GM21515 (cell line): Measurements from ENCODE around the gene ADPRHL1.
"Not testable (repeated sequence)": the region's sequence is repeated elsewhere in the genome, so short reads cannot be mapped to it uniquely, and the experiment has no call there.

Experiments used
- ATAC-seq: cut with Tn5 transposase; IDR thresholded peaks from one replicate; pipeline ENCODE4 v1.9.1; 2021; ENCODE audit not compliant: unreplicated experiment

Gene ADPRHL1

DNA sequence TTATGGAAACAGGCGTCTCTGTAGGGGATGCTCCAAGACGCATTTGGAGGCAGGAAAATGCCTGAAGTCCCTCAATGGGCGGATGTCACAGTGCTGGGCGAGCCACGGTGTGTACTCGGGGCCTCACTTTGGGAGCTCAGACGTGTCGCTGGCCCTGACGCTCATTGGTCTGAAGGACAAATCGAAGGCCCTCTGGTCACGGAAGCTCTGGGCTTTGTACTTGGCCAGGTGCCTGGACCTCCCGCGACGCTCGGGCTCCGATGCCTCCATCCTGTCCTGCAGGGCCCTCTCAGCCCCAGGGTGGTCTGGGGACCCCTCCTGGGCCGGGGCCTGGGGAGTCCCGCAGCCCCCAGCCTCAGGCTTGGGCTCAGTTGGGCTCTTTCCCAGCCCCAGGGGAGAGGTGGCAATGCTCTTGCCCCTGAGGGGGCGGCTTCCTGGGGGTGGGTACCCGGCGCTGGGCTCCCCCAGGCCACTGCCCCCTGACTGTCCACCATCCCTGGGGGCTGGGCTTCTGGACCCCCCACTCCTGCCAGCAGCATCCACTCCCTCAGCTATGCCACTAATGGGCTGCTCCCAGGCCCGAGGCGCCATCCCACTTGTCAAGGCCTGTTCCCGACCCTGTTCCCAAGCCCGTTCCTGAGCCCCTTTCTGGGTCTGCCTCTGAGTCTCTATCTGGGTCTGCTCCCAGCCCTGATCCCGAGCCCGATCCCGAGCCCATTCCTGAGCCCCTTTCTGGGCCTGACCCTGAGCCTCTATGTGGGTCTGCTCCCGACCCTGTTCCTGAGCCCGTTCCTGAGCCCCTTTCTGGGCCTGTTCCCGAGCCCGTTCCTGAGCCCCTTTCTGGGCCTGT lies 49.8 kb downstream of the ADPRHL1 start:
- ATAC-seq, result no peak

DNA sequence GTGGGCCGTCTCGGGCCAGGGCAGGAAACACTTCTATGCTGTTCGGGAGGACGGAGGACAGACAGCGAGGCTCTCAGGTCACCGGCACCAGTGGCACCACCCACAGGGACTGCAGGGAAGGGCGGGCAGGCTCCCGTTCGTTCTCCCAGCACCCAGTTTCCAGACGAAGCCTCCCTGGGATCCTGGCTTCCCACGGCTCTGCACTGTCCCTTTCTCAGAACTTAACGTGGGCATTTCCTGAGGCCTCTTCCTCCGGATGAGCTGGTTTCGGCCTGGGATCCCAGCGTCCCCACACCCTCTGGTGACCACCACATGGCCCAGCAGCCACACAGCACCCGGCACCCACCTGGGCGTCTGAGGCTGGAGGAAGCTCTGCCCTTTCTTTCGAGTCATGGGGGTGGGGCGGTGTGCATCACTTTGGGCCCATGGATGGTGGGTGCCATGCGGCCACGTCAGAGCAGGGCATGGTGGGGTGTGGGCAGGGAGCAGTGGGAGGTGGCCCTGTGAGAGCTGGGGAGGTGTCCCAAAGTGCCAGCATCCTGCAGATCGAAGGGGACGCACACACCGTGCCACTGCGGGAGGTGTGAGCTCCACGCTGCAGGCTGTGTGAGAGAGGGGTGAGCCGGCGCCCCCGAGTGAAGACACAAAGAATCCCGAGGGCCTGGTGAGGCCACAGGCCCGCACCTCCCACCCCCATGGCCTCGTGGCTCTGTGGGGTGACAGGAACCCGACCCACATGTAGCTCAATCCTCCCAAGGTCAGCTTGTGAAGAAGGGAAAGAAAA lies 50.6 kb downstream of the ADPRHL1 start:
- ATAC-seq, result no peak

DNA sequence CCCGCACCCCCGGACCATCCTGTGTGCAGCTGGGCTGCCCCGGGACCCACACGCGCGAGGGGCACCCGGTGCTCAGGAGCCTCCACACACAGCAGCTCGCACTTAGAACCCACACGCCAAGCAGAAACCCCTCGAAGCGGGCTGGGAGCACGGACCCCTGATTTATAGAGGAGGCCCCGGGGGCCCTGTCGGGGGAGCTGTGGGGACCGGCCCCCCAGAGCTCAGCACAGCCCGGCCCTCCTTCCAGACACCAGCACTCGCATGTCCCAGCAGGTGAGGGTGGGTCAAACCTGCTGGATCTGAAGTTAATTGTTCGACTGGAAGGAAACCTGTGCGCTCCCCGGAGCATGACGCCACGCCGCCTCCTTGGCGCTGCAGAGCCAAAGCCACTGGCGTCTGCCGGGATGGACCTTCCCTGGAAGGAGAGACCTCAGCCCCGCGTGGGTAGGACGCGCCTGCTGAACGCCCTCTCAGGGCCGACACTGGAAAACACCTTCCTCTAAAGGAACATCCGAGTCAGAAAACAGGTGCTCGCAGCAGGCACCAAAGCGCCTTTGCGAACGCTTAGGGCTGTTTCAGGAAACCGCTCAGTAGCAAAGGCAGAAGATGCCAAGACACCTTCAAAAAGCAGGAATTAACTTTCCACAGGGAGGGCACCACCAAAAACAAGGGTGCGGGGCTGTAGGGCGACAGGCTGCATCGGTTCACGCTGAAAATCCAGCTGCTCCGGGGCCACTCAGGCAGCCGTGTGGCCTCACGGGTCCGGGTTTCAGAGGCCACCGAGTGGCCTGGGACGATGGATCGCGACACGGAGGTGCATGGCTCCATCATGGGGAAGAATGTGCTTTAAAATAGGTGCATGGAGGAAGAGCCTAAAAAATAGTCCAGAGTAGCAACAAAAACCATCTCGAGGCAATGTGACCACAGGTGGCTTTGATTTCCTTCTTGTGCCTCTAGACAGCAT lies 51.6 kb downstream of the ADPRHL1 start:
- ATAC-seq, result no peak

DNA sequence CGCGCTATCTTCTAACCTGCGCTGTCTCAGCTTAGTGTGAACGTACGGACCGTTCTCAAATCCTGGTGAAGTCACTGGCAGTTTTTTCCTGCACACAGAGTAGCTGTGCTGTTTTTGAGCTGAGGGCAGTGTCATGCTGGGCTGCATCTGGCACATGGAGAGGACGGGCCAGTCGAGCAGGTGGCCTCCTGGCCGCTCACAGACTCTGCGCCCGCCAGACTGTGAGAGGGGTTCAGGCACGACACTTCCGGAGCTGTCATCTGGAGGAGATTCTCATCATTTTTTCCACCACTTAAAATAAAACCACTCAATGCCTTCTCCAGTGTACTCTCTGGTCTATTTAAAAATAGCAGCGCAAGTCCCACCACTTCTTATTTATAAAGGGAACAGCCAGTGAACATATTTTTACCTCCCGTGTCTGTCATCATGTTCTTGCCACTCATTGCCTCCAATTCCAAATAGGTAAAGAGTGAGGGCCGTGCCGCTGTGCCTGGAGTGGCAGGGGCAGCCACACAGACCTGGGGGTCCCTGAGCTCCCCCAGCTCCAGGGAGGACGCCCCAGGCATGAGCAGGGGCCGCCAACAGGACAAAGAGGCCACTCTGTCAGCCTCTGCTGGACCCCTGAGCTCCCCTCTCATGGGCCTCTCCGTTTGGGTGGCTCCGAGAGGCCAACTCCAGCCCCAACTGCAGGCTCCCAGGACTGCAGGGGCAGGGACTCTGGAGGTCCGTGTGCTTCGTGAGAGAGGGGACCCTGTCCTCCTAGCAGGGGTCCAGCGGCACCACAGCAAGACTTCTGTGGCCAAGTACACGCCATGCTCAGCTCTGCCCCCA lies 52.5 kb downstream of the ADPRHL1 start:
- ATAC-seq, result no peak

DNA sequence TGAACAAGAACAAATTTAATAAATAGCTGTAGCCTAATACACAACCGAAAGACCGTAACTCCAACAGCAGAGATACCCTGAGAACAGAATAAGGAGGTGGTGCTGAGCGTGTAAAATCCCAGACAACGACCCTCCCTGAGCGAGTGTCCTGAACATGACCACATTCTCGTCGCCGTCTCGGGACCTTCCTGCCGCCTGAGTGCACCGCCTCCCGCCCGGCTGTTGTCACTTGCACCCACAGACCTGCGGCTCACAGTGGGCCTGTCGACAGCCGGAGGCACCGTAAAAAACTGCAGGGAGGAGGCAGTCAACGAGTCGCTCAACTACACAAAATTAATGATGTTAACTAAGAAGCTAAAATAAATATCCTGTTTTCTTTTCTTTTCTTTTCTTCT lies 53.5 kb downstream of the ADPRHL1 start:
- no peak for ATAC-seq

DNA sequence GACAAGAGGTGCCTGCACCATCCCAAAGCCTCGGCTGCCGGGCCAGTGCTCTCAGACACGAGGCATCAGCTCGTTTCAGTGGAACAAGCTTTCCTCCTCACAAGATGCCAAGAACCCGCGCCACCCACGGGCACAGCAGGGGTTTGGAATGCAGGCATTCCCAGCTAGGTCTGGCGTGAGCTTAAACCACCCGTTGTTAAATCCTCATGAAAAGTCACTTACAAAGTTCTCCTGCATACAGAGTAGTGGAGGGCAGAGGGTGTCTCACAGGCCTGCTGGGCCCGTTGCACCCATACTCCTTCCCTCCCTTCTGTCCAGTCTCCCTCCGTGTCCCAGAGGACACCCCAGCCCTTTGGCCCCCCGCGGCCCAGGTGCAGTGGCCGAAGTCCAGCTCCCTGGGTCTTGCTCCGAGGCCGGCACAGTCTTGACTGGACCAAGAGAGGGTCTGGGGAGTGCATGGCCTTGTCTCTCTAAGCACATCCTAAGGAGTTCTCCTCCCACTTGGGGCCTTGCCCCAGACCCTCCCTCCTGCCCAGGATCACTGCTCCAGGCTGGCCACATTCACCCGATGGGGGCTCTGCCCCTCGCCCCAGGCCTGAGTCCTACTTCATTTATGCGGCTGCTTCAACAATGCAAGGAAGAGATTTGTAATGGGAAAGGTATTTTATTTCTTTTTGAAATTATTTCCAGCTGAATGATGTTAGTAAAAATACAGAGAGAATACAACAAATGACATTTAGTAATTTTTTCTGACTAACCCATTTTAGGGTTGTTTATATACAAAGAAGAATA lies 54.1 kb downstream of the ADPRHL1 start:
- no peak for ATAC-seq

DNA sequence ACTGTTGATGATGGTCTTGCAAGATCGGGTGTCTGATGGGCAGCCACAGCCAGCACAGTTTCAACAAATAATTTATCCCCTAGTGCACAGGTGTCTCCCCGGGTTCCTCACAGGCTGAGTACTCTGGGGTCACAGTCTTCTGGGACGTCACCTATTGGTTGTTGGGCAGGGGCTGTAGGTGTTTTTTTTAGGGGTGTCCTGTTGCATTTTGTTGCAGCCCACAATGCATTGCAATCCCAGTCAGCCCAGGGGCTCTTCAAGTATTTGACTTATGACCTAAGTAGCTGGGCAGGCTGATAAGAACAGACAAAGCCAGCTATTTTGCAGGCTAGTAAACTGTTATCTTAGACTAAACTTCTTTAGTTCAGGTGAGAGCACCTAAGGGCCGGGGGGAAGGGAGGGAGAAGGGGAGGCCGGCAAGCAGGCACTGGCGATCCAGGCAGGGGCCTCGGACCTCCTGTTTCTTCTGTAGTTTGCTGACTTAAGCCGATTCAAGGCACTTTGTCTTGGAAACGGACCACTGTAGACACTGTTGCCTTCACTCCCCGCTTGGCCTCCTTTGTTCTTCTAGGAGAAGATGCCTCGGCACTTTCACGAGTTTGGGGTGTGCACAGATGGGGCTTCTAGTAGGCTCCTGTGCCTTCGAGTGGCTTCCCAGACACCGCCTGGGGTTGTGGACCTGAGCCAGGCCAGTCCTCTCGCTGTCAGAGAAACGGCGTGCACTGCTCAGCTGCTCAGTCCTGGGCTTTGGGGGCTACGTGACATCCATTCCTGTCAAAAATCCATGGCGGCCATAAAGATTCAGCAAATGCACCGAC lies 55.5 kb downstream of the ADPRHL1 start:
- no peak for ATAC-seq

DNA sequence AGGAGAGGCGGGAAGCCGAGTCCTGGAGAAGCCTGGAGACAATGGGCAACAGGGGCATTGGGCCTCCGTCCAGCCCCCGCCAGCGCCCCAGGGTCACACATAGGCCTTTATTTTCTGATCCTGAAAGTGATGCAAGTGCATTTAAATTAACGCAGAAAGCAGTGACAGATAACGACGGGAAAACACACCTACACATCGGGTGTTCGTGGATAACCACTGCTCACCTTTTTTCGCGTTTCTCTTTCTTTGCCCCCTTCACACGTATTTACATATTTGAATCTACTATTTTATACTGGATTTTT lies 59.0 kb downstream of the ADPRHL1 start:
- ATAC-seq, result no peak

DNA sequence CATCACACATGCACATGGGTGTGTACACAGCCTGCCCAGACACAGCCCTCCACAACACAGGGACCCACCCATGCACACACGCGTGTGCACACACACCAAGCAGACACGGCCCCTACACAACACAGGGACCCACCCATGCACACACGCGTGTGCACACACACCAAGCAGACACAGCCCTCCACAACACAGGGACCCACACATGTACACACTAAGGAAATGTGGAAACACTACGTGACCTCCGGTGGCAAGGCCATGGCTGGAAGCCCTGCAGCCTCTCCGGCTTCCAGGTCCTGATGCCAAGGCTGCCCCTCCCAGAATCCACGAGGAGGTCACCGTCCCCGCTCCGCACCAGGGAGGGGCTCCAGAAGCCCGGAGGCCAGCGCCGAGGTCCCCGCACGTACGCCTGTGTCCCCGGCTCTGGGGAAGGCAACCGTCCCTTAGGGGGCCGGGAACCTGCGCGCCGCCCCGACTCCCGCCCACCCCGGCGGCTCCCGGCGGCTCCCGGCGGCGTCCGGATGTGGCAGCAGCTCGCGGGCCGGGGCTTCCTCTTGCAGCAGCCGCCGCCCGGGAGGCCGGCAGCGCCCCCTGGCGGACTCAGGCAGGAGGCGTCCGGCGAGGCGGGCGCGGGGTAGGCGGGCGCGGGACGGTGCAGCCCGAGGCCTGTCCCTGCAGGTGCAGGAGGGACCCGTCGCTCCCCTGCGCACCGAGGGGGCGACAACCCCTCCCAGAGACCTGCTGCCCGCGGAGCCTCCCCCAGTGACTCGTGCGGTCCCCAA lies 59.5 kb downstream of the ADPRHL1 start:
- ATAC-seq, result peak; percentile 94

DNA sequence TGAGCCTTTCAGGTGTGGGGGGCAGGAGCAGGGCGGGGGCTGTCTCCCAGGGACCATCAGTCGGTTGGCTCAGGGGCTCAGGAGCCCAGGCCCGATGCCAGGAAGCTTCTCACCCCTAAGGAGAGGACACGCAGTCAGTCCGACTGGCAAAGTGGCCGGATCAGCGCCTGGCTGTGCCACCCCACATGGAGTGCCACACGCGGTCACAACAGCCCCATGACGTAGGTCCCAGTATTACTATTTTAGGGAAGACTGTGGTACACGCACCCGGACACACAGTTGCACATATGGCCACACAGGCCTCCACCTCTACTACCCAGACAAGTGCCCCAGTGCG lies 60.1 kb downstream of the ADPRHL1 start:
- no peak for ATAC-seq

DNA sequence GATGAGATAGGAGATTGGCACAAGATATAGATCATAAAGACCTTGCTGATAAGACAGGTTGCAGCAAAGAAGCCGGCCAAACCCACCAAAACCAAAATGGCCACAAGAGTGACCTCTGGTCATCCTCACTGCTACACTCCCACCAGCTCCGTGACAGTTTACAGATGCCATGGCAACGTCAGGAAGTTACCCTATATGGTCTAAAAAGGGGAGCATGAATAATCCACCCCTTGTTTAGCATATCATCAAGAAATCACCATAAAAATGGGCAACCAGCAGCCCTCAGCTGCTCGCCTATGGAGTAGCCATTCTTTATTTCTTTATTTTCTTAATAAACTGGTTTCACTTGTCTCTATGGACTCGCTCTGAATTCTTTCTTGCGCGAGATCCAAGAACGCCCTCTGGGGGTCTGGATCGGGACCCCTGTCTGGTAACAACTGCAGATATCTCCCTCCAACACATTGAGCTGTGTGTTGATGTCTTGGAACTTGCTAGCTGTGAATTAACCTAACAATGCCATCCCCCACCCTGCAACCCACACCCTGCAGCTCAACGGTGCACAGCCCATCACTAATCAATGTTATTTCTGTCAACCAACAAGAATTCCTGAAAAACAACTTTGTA lies 62.3 kb downstream of the ADPRHL1 start:
- ATAC-seq, result no peak

DNA sequence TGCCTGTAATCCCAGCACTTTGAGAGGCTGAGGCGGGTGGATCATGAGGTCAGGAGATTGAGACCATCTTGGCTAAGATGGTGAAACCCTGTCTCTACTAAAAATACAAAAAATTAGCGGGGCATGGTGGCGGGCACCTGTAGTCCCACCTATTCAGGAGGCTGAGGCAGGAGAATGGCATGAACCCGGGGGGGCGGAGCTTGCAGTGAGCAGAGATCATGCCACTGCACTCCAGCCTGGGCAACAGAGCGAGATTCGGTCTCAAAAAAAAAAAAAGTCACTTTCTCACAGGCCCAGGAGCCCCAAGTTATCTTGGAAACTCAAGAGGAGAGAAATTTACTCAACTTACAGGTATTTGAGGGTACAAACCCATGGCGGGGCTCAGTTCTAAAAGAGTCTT lies 63.7 kb downstream of the ADPRHL1 start:
- not testable (repeated sequence) for ATAC-seq

DNA sequence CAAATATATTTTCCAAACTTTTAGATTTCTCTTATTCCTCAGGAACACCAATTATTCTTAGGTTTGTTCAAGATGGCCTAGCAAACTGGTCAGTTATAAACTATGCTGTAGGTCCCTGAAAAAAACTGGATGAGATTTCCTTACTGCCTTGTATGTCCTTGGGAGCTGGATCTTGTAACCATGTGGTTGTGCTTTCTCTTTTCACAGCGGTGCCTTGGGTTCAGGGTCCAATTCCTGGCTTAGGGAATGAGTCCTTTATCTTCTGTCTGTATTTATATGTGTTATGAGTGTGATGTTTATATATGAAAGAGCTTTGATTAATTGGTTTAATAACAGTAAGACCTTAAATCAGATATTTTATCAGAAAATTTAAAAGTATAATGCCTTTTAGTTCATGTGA lies 65.9 kb downstream of the ADPRHL1 start:
- ATAC-seq, result no peak

DNA sequence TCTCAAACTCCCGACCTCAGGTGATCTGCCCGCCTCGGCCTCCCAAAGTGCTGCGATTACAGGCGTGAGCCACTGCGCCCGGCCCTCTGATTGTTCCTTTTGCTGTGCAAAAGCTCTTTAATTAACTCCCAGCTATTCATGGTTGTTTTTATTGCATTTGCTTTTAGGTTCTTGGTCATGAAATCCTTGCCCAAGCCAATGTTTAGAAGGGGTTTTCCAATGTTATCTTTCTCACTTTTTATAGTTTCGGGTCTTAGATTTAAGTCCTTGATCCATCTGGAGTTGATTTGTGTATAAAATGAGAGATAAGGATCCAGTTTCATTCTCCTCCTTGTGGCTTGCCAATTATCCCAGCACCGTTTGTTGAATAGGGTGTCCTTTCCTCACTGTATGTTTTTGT lies 70.2 kb downstream of the ADPRHL1 start:
- no peak for ATAC-seq

DNA sequence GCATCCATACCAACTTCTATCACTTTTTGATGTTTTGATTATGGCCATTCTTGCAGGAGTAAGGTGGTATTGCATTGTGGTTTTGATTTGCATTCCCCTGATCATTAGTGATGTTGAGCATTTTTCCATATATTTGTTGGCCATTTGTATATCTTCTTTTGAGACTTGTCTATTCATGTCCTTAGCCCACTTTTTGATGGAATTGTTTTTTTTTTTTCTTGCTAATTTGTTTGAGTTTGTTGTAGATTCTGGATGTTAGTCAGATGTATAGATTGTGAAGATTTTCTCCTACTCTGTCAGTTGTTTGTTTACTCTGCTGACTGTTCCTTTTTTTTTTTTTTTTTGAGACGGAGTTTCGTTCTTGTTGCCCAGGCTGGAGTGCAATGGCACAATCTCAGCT lies 70.7 kb downstream of the ADPRHL1 start:
- not testable (repeated sequence) for ATAC-seq

DNA sequence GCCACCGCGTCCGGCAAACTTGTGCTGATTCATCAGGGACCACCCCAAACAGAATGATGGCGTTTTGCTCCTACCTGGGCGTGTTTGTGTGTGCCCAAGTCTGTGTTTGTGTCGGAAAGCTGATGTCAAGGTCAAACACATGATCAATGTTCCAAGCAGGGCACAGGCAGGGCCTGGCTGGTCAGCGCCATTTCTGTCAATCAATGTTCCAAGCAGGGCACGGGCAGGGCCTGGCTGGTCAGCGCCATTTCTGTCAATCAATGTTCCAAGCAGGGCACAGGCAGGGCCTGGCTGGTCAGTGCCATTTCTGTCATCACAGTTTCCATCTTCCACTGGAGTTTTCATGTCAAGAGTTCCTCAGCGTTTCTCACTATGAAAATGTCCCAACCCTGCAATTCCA lies 74.5 kb downstream of the ADPRHL1 start:
- ATAC-seq, result no peak

DNA sequence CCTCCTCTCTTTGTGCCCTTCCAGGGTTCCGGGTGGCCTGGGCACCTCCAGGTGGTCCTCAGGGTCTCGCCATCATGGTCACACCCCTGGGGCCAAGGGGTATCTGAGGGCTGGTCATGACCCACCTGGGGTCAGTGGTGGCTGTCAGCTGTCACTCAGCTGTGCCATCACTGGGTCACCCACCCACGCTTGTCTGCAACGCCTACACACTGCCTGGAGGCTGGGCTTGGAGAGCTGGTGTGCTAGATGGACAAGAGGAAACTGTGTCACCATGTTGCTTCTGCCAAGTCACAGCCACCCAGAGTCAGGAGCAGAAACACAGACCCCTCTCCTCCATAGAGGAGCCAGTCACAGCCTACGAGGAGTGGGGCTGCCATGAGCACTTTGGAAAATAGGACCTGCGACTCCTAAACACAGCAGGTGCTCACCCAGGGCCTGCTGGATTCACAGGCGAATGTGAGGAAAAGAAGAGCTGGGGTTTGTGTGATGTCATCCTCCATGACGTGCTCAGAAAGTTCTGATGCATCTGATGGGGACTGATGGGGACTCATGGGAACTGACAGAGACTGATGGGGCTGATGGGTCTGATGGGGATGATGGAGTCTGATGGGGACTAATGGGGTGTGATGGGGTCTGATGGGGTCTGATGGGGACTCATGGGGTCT lies 78.6 kb downstream of the ADPRHL1 start:
- ATAC-seq, result no peak
